Activated CD8-positive, alpha-beta T cell treated with anti-CD3 and anti-CD28 coated beads, Interleukin-2, amount 10 ng/mL, durations not matched to agents 7 days and 5 days (primary cell): ENCODE results near the gene STK10. TPM values are rescaled to one million over a fixed set of nuclear protein-coding genes. Genes with fewer than 3 reads are reported as not detected.

ENCODE experiments used
- ATAC-seq: fragments of 150-1000 bp; cut with Tn5 transposase; one replicate; pipeline ENCODE4 v1.10.0; 2021; ENCODE audit warnings: moderate library complexity
- CTCF ChIA-PET: fragments of 350-600 bp; sonication (Branson Sonifier 250); formaldehyde crosslinking; loops from one replicate; lab custom pipeline; 2021; ENCODE audit warnings: antibody characterized with exemption; lab: Charles Lee
- POLR2A ChIA-PET: fragments of 350-600 bp; sonication (Branson Sonifier 250); formaldehyde crosslinking; loops from one replicate; lab custom pipeline; 2021; ENCODE audit warnings: antibody characterized with exemption; lab: Charles Lee
- DNase-seq: peaks from one replicate; pipeline ENCODE4 v3.0.0-alpha.2; 2020
- H3K27ac Mint-ChIP-seq: one replicate; pipeline ENCODE4 v1.8.0; 2021; ENCODE audit warnings: mild to moderate bottlenecking, mixed read lengths
- H3K27me3 Mint-ChIP-seq: one replicate; pipeline ENCODE4 v1.8.0; 2021; ENCODE audit warnings: low read depth, mixed read lengths
- H3K36me3 Mint-ChIP-seq: one replicate; pipeline ENCODE4 v1.8.0; 2021; ENCODE audit warnings: low read depth, mixed read lengths
- H3K4me1 Mint-ChIP-seq: one replicate; pipeline ENCODE4 v1.8.0; 2021; ENCODE audit warnings: low read depth, mixed read lengths
- H3K4me3 Mint-ChIP-seq: one replicate; pipeline ENCODE4 v1.8.0; 2021; ENCODE audit warnings: mild to moderate bottlenecking, mixed read lengths
- H3K9me3 Mint-ChIP-seq: one replicate; pipeline ENCODE4 v1.8.0; 2022; ENCODE audit warnings: mixed read lengths; ENCODE audit not compliant: insufficient read depth
- total RNA-seq, 2 experiments: library from RNA; stranded (reverse); gene quantifications; one replicate each; pipeline ENCODE4 v1.2.3, GENCODE V29; 2021

STK10 gene
- total RNA-seq, 2 experiments from 2014 or later, result 294 to 299 TPM

DNA sequence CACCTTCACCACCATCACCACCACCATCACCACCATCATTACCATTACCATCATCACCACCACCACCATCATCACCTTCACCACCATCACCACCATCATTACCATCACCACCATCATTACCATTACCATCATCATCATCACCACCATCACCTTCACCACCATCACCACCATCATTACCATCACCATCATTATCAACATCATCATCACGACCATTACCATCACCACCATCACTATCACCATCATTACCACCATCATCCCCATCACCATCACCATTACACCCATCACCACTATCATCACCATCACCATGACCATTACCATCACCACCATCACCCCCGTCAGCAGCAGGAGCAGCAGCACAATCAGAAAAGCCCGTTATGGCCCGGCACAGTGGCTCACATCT, 89.1 kb downstream of the STK10 start:
- Mint-ChIP-seq H3K27me3 (no peaks in the 10 kb centered on the region), H3K36me3 (peaks cover 81% of the 10 kb centered on the region), H3K27ac (peak overlapping the region; percentile 5), H3K9me3 (no peaks in the 10 kb centered on the region), H3K4me3 (no peak overlapping the region), H3K4me1 (peaks cover 27% of the 10 kb centered on the region)
- ATAC-seq, result no peak
- POLR2A ChIA-PET, result interaction anchor here (1.5 kb wide), 1 partner anchor 76 kb away, joined by 3 read pairs; no protein-coding TSS in a partner anchor
- DNase-seq, result no peak
- CTCF ChIA-PET, result no interaction called here

- ATAC-seq (no peak), DNase-seq (no peak)
- CTCF ChIA-PET, result interaction anchor here (1.3 kb wide), 1 partner anchor 91 kb away, joined by 6 read pairs; the partner anchor contains the start of gene STK10
- H3K27me3 Mint-ChIP-seq, result no peaks in the 10 kb centered on the region
- POLR2A ChIA-PET, result interaction anchor here (1.5 kb wide), 1 partner anchor 76 kb away, joined by 3 read pairs; no protein-coding TSS in a partner anchor
- H3K27ac Mint-ChIP-seq, result peak overlapping the region; percentile 54
- H3K4me1 Mint-ChIP-seq, result peaks cover 24% of the 10 kb centered on the region
- no peaks in the 10 kb centered on the region for H3K9me3 Mint-ChIP-seq
- peaks cover 81% of the 10 kb centered on the region for H3K36me3 Mint-ChIP-seq
- no peak overlapping the region for H3K4me3 Mint-ChIP-seq
These were observed 90.0 kb downstream of the STK10 start for GRCh38 chr5:172098046-172098445.

- Mint-ChIP-seq H3K36me3 (peaks cover 80% of the 10 kb centered on the region), H3K27ac (peak overlapping the region; percentile 47), H3K4me3 (no peak overlapping the region), H3K4me1 (peaks cover 22% of the 10 kb centered on the region), H3K9me3 (no peaks in the 10 kb centered on the region), H3K27me3 (no peaks in the 10 kb centered on the region)
- ChIA-PET POLR2A (no interaction called here), CTCF (interaction anchor here (1.3 kb wide), 1 partner anchor 91 kb away, joined by 6 read pairs; the partner anchor contains the start of gene STK10)
- DNase-seq (no peak), ATAC-seq (no peak)
These were observed 90.7 kb downstream of the STK10 start for GRCh38 chr5:172097356-172097755.

- H3K9me3 Mint-ChIP-seq, result no peaks in the 10 kb centered on the region
- H3K4me1 Mint-ChIP-seq, result peaks cover 13% of the 10 kb centered on the region
- H3K27ac Mint-ChIP-seq, result no peak overlapping the region
- DNase-seq (no peak), ATAC-seq (no peak)
- POLR2A ChIA-PET, result interaction anchor here (0.6 kb wide), 1 partner anchor 405 kb away, joined by 3 read pairs; no protein-coding TSS in a partner anchor
- H3K4me3 Mint-ChIP-seq, result no peak overlapping the region
- H3K27me3 Mint-ChIP-seq, result no peaks in the 10 kb centered on the region
- H3K36me3 Mint-ChIP-seq, result peaks cover 72% of the 10 kb centered on the region
- CTCF ChIA-PET, result interaction anchor here (1.1 to 1.9 kb wide), 2 partner anchors 55 to 92 kb away, joined by 4 to 8 read pairs; partner anchors contain the start of gene STK10
These were observed 91.7 kb downstream of the STK10 start for GRCh38 chr5:172096207-172096940.

- DNase-seq (no peak), ATAC-seq (no peak)
- H3K27me3 Mint-ChIP-seq, result no peaks in the 10 kb centered on the region
- H3K4me1 Mint-ChIP-seq, result peaks cover 13% of the 10 kb centered on the region
- CTCF ChIA-PET, result interaction anchor here (1.1 to 1.9 kb wide), 2 partner anchors 54 to 93 kb away, joined by 4 to 8 read pairs; partner anchors contain the start of gene STK10
- peaks cover 74% of the 10 kb centered on the region for H3K36me3 Mint-ChIP-seq
- H3K4me3 Mint-ChIP-seq, result no peak overlapping the region
- peak overlapping the region; percentile 49 for H3K27ac Mint-ChIP-seq
- POLR2A ChIA-PET, result no interaction called here
- H3K9me3 Mint-ChIP-seq, result no peaks in the 10 kb centered on the region
These were observed 92.4 kb downstream of the STK10 start for GRCh38 chr5:172095368-172096206.

DNA sequence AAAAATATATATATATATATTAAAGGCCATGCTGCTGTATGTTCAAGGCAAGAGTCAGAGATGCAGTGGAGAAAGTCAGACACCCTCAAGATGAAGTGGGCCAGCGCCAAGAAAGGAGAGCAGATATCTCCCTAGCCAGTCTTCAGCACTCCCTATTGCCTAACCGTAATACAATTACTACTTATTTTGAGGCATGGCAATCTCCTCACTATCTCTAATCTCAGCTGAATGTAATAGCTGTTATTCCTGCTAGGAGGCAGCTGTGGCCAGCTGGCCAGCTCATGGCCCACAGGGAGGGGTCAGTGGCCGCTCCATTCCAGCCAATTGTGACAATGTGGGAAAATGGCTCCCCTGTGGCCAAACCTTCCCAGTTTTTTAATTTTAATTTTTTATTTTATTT, 94.1 kb downstream of the STK10 start:
- peaks cover 77% of the 10 kb centered on the region for H3K36me3 Mint-ChIP-seq
- H3K4me3 Mint-ChIP-seq, result no peak overlapping the region
- no peaks in the 10 kb centered on the region for H3K27me3 Mint-ChIP-seq
- ChIA-PET POLR2A (no interaction called here), CTCF (no interaction called here)
- no peak for ATAC-seq
- DNase-seq, result no peak
- H3K27ac Mint-ChIP-seq, result no peak overlapping the region
- peaks cover 10% of the 10 kb centered on the region for H3K4me1 Mint-ChIP-seq
- H3K9me3 Mint-ChIP-seq, result no peaks in the 10 kb centered on the region

DNA sequence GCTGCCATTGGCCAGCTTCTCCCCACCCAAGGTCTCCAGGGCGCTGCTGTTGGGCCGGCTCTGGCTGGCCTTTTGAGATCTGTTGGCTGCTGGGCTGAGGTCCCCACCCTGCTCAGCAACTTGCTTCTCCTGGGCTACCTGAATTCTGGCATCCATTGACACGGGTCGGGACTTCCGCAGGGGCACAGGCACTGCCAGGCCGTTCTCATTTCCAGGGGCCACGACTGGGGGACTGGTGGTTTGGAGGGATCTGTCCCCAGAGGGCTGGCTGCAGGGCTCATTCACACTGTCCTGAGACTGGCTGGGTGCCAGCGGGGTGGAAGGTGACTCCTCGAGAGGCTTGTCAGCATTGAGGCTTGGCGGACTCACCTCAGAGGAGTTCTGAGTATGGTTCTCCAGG, 94.5 kb downstream of the STK10 start:
- Mint-ChIP-seq H3K9me3 (no peaks in the 10 kb centered on the region), H3K4me1 (peaks cover 6% of the 10 kb centered on the region), H3K4me3 (no peak overlapping the region), H3K27ac (no peak overlapping the region), H3K27me3 (no peaks in the 10 kb centered on the region), H3K36me3 (peaks cover 77% of the 10 kb centered on the region)
- DNase-seq (no peak), ATAC-seq (no peak)
- CTCF ChIA-PET, result interaction anchor here (1.1 kb wide), 1 partner anchor 13 kb away, joined by 5 read pairs; no protein-coding TSS in a partner anchor
- POLR2A ChIA-PET, result interaction anchor here (1.0 kb wide), 1 partner anchor 94 kb away, joined by 3 read pairs; no protein-coding TSS in a partner anchor

GRCh38 chr5:172091956-172092732, 95.9 kb downstream of the STK10 start:
- no peak overlapping the region for H3K4me3 Mint-ChIP-seq
- H3K27ac Mint-ChIP-seq, result no peak overlapping the region
- H3K9me3 Mint-ChIP-seq, result no peaks in the 10 kb centered on the region
- H3K27me3 Mint-ChIP-seq, result no peaks in the 10 kb centered on the region
- peaks cover 63% of the 10 kb centered on the region for H3K36me3 Mint-ChIP-seq
- DNase-seq, result no peak
- CTCF ChIA-PET, result interaction anchor here (0.7 to 1.1 kb wide), 2 partner anchors 14 to 33 kb away, joined by 3 to 5 read pairs; no protein-coding TSS in a partner anchor
- peaks cover 2% of the 10 kb centered on the region for H3K4me1 Mint-ChIP-seq
- POLR2A ChIA-PET, result interaction anchor here (1.0 to 1.6 kb wide), 2 partner anchors 10 to 95 kb away, joined by 3 to 6 read pairs; no protein-coding TSS in a partner anchor
- no peak for ATAC-seq

GRCh38 chr5:172090976-172091547, 97.0 kb downstream of the STK10 start:
- H3K36me3 Mint-ChIP-seq, result peaks cover 65% of the 10 kb centered on the region
- H3K9me3 Mint-ChIP-seq, result no peaks in the 10 kb centered on the region
- no peak overlapping the region for H3K4me3 Mint-ChIP-seq
- H3K27me3 Mint-ChIP-seq, result no peaks in the 10 kb centered on the region
- no peaks in the 10 kb centered on the region for H3K4me1 Mint-ChIP-seq
- ATAC-seq (no peak), DNase-seq (no peak)
- no peak overlapping the region for H3K27ac Mint-ChIP-seq
- ChIA-PET POLR2A (interaction anchor here (0.6 to 1.6 kb wide), 2 partner anchors 9 to 95 kb away, joined by 3 to 6 read pairs; no protein-coding TSS in a partner anchor), CTCF (no interaction called here)

DNA sequence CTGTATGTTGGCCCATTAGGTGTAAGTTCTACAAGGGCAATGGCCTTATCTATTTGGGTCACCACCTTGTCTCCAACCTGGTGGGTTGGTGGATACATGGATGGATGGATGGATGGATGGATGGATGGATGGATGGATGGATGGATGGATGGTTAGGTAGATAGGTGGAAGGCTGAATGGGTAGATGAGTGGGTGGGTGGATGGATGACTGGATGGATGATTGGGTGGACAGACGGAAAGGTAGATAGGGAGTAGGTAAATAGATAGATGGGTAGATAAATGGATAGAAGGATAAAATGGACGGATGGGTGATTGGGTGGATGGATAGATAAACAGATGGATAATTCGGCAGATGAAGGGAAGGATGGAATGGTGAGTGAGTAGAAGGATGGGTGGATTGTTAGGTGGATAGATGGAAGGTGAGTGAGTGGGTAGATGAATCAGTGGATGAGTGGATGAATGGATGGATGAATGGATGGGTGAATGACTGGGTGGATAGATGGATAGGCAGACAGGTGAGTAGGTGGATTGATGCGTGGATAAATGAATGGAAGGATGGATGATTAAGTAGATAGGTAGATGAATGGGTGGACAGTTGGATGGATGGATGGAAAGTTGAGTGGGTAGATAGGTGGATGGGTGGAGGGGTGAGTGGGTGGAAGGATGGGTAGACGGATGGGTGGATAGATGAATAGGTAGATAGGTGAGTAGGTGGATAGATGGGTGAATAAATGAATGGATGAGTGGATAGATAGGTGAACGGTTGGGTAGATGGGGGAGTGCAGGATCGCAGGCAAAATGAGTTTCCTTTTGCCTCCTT, 98.5 kb downstream of the STK10 start:
- Mint-ChIP-seq H3K36me3 (peaks cover 54% of the 10 kb centered on the region), H3K9me3 (no peaks in the 10 kb centered on the region), H3K4me3 (no peak overlapping the region), H3K27ac (peak overlapping the region; percentile 23), H3K27me3 (no peaks in the 10 kb centered on the region), H3K4me1 (no peaks in the 10 kb centered on the region)
- POLR2A ChIA-PET, result no interaction called here
- ATAC-seq (no peak), DNase-seq (no peak)
- CTCF ChIA-PET, result no interaction called here
